Measurements from ENCODE around the gene FUZ.

The FUZ gene

DNA sequence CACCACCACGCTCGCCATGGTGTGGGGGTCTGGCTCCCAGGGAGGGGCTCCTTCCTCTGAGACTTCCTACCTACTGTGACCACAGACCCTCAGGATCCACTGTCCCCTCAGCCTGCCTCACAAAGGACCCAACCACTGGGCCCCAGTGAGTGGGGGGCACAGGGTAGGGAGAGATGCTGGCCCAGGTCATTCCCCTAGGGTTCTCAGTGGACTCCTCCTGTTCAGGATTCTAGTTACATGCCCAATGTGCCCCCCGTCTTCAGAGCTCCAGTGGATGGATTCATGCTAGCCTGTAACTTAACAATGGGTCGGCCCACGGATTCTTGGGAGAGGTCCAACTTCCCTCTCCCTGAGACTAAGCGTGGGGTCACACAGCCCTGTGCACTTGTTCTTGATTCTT lies 49.9 kb downstream of the FUZ start, which contains the start of gene TSKS:
TSS of gene TSKS (minus strand) at position 77 of the 400 bp plus-strand sequence. CDS start at position 18, 59 bp downstream.
- Histone ChIP-seq H3K4me3 (no peak within 1 kb of the TSS), H3K4me2 (no peak within 1 kb of the TSS), H3K9ac (no peak within 1 kb of the TSS; a peak in 1 of 22 replicates)

DNA sequence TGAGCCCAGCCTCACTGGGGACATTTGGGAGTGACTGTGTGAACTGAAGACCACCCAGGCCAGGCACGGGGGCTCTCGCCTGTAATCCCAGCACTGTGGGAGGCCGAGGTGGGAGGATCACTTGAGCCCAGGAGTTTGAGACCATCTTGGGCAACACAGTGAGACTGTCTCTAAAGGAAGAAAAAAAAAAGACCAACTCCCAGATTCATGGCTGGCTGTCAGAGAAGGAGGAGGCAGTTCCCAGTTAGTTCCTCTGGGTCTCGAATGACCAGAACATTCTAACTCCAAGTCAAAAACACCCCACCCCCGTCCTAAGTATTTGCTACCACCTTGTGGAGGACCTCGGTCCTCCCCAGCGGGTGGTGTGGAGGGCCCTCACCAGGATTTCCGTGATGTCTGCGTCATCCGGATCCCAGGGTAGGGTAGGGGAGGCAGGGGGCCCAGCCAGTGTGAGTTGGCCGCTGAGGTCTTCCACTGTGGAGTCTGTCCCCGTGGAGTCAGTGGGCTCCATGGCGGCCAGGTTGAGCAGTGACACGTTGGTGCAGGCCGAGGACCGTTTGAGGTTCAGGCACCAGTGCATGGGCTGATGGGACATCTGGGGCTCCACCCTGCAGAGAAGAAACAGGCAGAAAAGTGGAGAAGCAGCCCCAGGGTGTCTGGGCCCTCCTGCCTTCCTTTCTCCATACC lies 51.3 kb downstream of the FUZ start:
- Histone ChIP-seq H4K20me1 (no peaks in the 10 kb centered on the region), H3K36me3 (no peaks in the 10 kb centered on the region), H3K4me2 (no peak overlapping the region), H3K4me1 (peaks cover 7 to 13% (median 8%) of the 10 kb centered on the region in 10 experiments), H3K4me3 (no peak overlapping the region), H3K9ac (peak overlapping the region in 1 of 11 experiments; percentile 6; a peak in 2 of 22 replicates), H3K27me3 (no peaks in the 10 kb centered on the region; a peak in 1 of 22 replicates), H3K9me3 (replicated peaks in 1 of 11) (0 out of 22 replicates have a peak, but pooled peaks cover 0 to under 1% (median 0%) of the 10 kb centered on the region in 11 experiments), H3K27ac (no peak overlapping the region)
- TF ChIP-seq Cebpa-rat (IDR thresholded peaks at IDR 0.05): no peak

More for the DNA sequence above, 49.9 kb downstream of the FUZ start, which contains the start of gene TSKS:
- Histone ChIP-seq H3K27ac (no peak within 1 kb of the TSS), H3K36me3 (0 out of 22 replicates have a peak, but pooled peaks cover 0 to 2% (median 0%) of the 10 kb centered on the region in 11 experiments), H3K27me3 (no peaks in the 10 kb centered on the region; a peak in 1 of 22 replicates), H4K20me1 (peaks cover 0 to 10% (median 8%) of the 10 kb centered on the region in 11 experiments; a peak in 11 of 22 replicates), H3K9me3 (replicated peaks in 1 of 11) (no peaks in the 10 kb centered on the region), H3K4me1 (peaks cover 14 to 18% (median 17%) of the 10 kb centered on the region in 10 experiments)
- no peak for TF ChIP-seq Cebpa-rat (IDR thresholded peaks at IDR 0.05)

DNA sequence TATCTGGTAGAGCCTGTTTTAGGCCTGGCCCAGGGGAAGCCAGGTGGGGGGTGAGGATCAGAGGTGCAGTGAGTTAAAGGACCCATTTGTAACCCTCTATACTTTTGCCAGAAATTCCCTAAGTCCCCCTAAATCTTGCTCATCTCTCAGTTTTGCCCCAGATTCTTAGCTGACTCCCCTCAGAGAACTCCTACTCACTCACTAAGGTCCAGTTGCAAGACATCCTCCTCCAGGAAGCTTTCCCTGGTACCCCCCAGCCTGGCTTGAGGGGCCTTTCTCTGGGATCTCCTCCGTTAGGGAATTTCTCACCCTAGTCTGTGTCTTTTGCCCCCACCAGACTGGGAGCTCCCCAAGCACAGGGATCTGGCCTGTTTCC lies 51.9 kb downstream of the FUZ start:
- Histone ChIP-seq H3K27ac (no peak overlapping the region), H3K9ac (peak overlapping the region in 1 of 11 experiments; percentile 6; a peak in 1 of 22 replicates), H3K4me2 (no peak overlapping the region), H4K20me1 (no peaks in the 10 kb centered on the region), H3K4me1 (peaks cover 7 to 13% (median 8%) of the 10 kb centered on the region in 10 experiments), H3K9me3 (replicated peaks in 1 of 11) (peaks cover under 1 to 6% (median 2%) of the 10 kb centered on the region in 11 experiments), H3K27me3 (no peaks in the 10 kb centered on the region; a peak in 1 of 22 replicates), H3K36me3 (no peaks in the 10 kb centered on the region), H3K4me3 (no peak overlapping the region)
- TF ChIP-seq Cebpa-rat (IDR thresholded peaks at IDR 0.05): no peak

DNA sequence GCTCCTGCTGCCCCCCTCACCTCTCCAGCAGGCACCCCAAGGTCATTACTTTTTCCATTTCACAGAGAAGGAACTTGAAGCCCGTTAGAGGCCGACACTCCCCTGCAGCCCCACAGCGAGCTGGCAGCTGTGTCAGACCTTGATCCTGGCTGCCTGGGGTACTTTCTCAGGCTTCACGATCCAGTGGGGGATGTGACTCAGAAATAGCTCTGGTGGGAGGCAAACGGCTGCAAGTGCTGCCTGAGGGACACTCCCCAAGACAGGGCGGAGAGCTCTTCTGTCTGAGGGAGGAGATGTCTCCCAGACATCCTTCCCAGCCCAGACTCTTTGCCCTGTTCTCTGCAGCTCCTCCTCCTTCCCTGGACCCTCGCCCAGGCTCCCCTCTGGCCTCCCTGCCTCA lies 54.8 kb downstream of the FUZ start:
- H3K4me3 ChIP-seq: no peak overlapping the region
- no peaks in the 10 kb centered on the region for H3K36me3 ChIP-seq
- H3K4me2 ChIP-seq: no peak overlapping the region
- H3K9me3 ChIP-seq (replicated peaks in 1 of 11): peaks cover 16 to 24% (median 22%) of the 10 kb centered on the region in 11 experiments
- H3K27me3 ChIP-seq: no peaks in the 10 kb centered on the region; a peak in 1 of 22 replicates
- 0 out of 20 replicates have a peak, but pooled peaks cover 0 to 4% (median 0%) of the 10 kb centered on the region in 10 experiments for H3K4me1 ChIP-seq
- no peak overlapping the region for H3K27ac ChIP-seq
- TF ChIP-seq Cebpa-rat (IDR thresholded peaks at IDR 0.05): no peak
- peak overlapping the region in 2 of 11 experiments; percentile 3 to 19; a peak in 3 of 22 replicates for H3K9ac ChIP-seq
- H4K20me1 ChIP-seq: no peaks in the 10 kb centered on the region

All from BLaER1 treated with 17β-estradiol and CSF1 and Interleukin-3, amounts not matched to agents 10 nM and 100 nM (cell line).